ENCODE results near the gene CEP164.

CEP164 gene

DNA sequence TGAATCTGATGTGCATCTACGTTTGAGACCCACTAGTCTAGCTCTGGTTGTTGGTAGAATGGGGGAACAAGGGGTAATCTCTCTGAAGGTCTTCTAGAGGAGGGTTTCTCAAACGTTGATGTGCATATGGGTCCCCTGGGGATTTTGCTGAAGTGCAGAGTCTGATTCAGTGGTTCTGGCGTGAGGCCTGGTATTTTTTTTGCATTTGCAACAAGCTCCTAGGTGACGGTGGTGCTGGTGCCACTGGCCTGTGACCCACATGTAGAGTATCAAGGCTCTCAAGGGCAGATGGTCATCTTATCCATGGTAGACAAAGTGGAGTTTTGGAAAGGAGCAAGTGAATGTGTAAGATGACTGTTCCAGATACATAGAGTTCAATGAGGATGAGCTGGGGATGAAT is 97.1 kb downstream of the CEP164 start:
- DNase-seq: no peak

DNA sequence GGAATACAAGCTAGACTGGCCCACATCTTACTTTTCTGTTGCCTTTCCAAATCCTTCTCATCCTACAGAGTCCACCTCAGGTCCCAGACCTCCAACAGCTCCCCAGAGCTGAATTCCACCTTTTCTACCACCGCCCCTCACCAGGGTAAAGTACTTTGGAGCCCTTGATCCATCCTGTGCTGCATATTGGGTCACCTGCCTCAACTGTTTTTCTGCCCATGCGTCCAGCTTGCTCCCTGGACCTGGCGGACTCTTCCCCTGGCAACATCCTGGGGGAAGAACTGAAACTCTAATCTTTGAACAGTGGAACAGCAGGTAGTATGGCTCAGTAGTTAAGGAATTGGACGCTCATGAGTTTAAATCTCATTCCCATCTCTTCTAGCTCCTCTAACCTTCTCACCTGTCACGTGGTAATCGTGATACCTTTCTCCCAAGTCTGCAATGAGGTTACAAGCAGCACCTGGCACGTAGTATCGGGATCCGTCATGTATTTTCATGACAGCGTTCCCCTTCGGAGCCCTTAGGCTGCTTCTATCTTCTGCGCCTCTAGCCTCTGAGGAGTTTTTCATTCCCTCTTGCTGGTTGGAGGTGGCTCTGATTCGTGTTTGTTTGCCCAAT is 98.1 kb downstream of the CEP164 start:
- DNase-seq: no peak

GRCh38 chr11:117426297-117426685 is 98.6 kb downstream of the CEP164 start:
- DNase-seq: no peak

DNA sequence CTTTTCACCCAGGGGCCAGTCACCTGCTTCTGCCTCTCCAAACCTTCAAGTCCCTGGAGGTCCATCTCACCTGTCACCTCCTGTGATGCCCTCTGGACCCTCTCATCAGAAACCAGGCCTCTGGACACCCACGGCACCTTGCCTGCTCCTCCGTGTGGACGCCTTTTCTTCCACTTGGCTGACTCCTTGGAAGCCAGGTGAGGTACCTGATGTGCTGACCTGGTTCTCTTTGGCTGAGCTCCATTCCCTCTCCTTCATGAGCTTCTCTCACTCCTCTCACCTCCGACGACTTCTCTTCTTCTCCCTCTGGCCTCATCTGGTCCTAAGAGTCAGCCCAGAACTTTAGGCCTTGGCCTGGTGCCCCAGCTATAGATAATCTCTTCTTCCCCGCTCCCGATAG is 99.3 kb downstream of the CEP164 start:
- no peak for DNase-seq

- DNase-seq: no peak
These were observed 99.8 kb downstream of the CEP164 start for GRCh38 chr11:117427356-117427874.

GRCh38 chr11:117428186-117428855 is 100.7 kb downstream of the CEP164 start:
- no peak for DNase-seq

DNA sequence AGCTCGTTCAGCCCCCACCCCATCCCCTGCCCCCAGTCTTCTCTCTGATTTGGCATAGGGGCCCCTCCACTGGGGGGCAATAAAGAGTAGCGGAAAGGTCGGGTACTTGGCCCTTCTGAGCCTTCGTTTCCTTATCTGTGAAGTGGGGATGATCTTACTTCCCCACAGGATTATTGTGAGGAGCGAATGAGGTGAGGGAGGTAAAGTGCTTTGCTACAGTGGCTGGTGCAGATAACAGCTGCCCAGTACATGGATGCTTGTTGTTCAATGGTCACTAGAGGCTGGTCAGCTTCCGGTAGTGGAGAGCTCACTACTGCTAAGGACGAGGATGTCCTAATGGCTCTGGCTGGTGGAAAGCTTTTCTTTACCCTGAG is 101.2 kb downstream of the CEP164 start:
- DNase-seq: no peak

DNA sequence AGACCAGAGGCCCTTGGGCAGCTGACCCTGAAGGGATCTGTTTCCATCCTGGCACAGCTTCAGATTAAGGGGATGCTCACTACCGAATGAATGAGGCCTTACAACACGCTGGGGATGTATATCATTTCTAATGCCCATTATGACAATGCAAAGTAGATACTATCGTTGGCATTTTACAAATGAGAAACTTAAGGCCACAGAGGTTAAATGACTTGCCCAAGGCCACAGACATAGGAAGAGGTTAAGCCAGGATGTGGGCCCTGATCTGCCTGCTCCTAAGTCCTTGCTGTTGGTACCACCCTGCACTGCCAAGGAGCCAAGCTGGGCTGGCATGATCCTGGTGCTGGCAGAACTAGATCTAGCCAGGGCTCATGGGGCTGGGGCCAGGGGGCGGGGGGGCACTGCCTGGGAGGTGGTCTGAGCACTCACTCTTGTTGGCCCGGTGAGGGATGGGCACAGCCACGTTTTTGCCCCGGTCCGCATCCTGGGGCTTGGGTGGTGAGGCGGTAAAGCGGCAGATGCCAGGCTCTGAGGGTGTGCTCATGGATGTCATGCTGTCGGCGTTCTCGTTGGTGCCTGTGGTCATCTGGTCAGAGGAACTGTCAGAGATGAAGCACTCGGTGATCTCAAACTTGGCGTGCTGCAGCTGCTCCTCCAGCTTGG is 102.8 kb downstream of the CEP164 start:
- no peak for DNase-seq

- DNase-seq: no peak
These were observed 103.8 kb downstream of the CEP164 start for GRCh38 chr11:117431436-117431835.

DNA sequence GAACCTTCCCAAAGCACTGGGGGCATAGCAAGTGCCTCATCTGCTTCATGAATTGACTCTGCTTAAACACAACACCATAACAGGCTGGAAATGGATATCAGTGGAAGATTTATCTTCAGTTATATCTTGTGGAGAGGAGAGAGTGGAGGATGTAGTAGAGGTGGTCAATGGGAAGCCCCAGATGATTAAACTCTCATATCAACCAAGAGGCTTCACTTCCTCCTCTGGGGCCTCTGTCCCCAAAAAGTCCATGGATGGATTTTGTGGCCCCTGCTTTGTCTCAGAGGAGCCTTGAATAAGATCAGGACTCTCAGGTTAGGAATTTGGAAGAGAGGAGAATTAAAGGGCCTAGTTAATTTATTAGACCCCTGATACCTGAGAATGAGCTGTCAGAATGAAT is 106.1 kb downstream of the CEP164 start:
- DNase-seq: no peak

- no peak for DNase-seq
These were observed 106.8 kb downstream of the CEP164 start for GRCh38 chr11:117434481-117434880.

DNA sequence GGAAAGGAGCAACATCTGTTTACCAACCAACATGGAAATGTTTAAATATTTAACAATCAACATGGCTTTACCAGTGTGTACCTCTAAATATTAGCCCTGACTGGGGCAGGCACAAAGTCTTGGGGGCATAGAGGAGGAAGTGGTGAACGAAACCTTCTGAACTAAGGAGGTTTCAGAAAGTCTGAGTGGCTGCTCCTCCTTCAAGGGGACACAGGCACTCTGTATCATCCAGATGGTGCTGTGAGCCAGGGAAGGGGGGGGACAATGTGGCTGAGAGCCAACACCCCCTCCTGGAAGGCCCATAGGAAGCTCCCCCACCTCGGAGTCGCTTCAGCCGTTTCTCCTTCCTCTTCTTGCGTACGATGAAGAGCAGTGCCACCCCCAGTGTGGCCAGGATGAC is 107.7 kb downstream of the CEP164 start:
- no peak for DNase-seq

- no peak for DNase-seq
These were observed 109.6 kb downstream of the CEP164 start for GRCh38 chr11:117437041-117437790.

DNA sequence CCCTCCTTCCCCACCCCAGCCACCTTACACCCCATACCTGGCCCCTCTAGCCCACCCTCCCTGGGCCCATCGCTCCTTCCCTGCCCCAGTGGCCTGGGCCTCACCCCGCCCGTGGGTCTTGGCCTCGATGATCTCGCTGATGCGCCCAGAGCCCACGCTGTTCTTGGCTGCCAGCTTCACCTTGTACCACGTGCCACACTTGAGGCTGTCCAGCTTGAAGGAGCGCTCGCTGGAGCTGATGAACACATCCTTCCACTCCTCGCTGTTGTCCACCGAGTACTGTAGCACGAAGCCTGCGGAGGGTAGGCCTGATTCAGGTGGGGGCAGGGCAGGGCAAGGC is 110.1 kb downstream of the CEP164 start:
- no peak for DNase-seq

GRCh38 chr11:117438371-117439000 is 110.8 kb downstream of the CEP164 start:
- no peak for DNase-seq

- DNase-seq: no peak
These were observed 111.6 kb downstream of the CEP164 start for GRCh38 chr11:117439256-117439655.

- DNase-seq: no peak
These were observed 112.6 kb downstream of the CEP164 start for GRCh38 chr11:117440258-117440657.

DNA sequence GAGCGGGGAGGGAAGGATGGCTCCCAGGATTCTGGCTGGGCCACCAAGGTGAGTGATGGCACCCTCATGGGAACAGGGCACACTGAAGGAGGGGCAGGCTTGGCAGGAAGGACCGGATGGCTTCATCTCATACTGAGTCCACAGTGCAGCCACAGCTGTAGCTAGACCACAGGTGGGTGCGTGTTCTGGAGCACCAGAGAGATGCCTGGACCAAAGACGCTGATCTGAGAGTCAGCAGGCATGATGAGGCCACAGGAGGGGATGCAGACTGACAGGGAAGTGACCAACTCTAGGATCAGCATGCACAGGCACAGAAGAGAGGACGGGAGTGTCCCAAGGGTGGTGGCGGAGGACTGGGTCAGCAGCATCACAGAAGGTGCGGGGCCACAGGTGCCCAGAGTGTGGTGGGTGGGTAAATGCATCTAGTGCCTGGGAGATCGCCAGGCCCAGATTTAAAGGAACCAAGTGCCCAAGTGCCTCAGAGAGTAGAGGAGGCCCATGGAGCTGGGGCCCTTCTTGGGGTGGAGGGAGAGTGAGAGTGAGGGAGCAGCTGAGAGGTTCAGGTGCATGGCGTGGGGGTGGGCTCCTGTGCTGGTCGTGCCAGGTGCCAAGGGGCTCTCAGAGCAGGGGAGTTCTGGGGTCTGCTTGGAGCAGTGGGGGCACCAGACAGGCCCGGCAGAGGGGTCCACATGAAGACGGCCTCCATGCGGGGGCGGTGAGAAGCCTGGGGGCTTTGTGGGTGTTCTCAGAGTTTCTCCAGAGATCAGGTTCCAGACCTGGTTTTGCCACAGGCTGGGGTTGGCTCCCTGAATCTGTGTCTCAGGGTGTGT is 113.7 kb downstream of the CEP164 start:
- no peak for DNase-seq

DNA sequence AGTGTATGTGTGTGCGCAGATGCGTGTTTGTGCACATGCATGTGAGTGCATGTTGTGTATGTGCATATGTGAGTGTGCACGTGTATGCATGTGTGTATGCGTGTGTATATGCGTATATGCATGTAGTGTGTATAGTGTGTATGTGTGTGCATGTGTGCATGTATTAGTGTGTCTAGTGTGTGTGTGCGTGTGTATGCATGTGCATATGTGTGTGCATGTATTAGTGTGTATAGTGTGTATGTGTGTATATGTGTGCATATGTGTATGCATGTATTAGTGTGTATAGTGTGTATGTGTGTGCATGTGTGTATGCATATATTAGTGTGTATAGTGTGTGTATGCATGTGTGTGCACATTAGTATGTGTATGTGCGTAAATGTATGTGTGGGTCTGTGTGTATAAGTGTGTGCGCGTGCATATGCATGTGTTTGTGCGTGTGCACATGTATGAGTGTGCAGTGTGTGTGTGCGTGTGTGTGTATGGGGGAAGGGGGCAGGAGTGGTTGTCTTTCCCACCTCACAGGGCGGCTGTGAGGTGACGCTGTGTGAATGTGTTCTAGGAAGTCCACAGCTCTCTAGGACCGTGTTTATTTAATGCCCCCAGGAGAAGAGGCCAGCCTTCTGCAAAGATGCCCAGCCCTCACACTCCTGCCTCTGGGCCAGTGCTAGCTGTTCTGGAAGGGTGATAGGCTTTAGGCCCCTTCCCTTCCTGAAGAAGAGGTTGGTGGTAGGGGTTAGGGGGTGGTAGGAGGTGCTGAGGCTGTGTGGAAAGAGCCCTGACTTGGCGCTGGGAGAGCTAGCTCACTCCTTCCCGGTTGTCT is 114.6 kb downstream of the CEP164 start:
- no peak for DNase-seq

GRCh38 chr11:117442869-117443239 is 115.2 kb downstream of the CEP164 start:
- DNase-seq: no peak
